IMR-90 (cell line): Measurements from ENCODE around the gene OTUD7B. TPM values are rescaled to one million over a fixed set of nuclear protein-coding genes. Genes with fewer than 3 reads are reported as not detected.
A peak's percentile ranks its signal among the peaks of the same experiment; 100 is the strongest.

Source experiments
- ATAC-seq: fragments of 200-7000 bp; cut with Tn5 transposase; 2 replicates; pipeline ENCODE4 v1.9.1; 2020; ENCODE audit warnings: low read depth, mild to moderate bottlenecking, moderate library complexity
- BruUV-seq: library from RNA; stranded (reverse); fragments of 400-500 nt; replicated peaks from 2 replicates; lab custom pipeline; 2021; lab: Mats Ljungman, UMichigan
- CTCF ChIA-PET: fragments of 300-600 bp; formaldehyde crosslinking; extraction: SDS; loops from one replicate; lab custom pipeline; 2021; ENCODE audit warnings: antibody characterized with exemption; lab: Yijun Ruan, JAX
- POLR2A ChIA-PET: fragments of 300-600 bp; sonication (Branson Sonifier 250); formaldehyde crosslinking; loops from one replicate; lab custom pipeline; 2022; ENCODE audit warnings: antibody characterized with exemption; ENCODE audit not compliant: unreplicated experiment; lab: Charles Lee
- DNase-seq: peaks from one replicate; pipeline ENCODE4 v3.0.0; 2013
- H2AFZ ChIP-seq: replicated peaks from 2 replicates; pipeline ENCODE3; 2013; ENCODE audit warnings: low read length, mild to moderate bottlenecking; ENCODE audit not compliant: poor library complexity
- H2AK5ac ChIP-seq: 2 replicates; pipeline ENCODE4 v1.6.1; 2013; ENCODE audit warnings: low read depth, low read length, inconsistent platforms
- H2AK9ac ChIP-seq: replicated peaks from 2 replicates; pipeline ENCODE3; 2013; ENCODE audit warnings: mild to moderate bottlenecking, low read depth, low read length, moderate library complexity; ENCODE audit not compliant: poor library complexity
- H2BK120ac ChIP-seq: 2 replicates; pipeline ENCODE4 v1.6.1; 2013; ENCODE audit warnings: low read depth, low read length, inconsistent platforms
- H2BK15ac ChIP-seq: 3 replicates; pipeline ENCODE4 v1.6.1; 2013; ENCODE audit warnings: low read depth, low read length, inconsistent platforms
- H2BK20ac ChIP-seq: 2 replicates; pipeline ENCODE4 v1.6.1; 2013; ENCODE audit warnings: low read depth, mild to moderate bottlenecking, inconsistent platforms, low read length, moderate library complexity
- H2BK5ac ChIP-seq: 2 replicates; pipeline ENCODE4 v1.6.1; 2013; ENCODE audit warnings: mild to moderate bottlenecking, low read depth, low read length, inconsistent platforms; ENCODE audit not compliant: poor library complexity, severe bottlenecking
- H3K14ac ChIP-seq: replicated peaks from 2 replicates; pipeline ENCODE4 v1.6.1; 2013; ENCODE audit warnings: low read depth, low read length, inconsistent platforms
- H3K18ac ChIP-seq: 2 replicates; pipeline ENCODE4 v1.6.1; 2013; ENCODE audit warnings: low read depth, low read length, control low read depth
- H3K23ac ChIP-seq: 2 replicates; pipeline ENCODE4 v1.6.1; 2013; ENCODE audit warnings: low read depth, low read length, inconsistent platforms
- H3K27ac ChIP-seq: 2 replicates; pipeline ENCODE4 v1.5.1; 2013; ENCODE audit warnings: mild to moderate bottlenecking, control low read depth, low read length; ENCODE audit not compliant: insufficient read depth
- H3K27me3 ChIP-seq: 2 replicates; pipeline ENCODE4 v1.6.1; 2013; ENCODE audit warnings: low read length; ENCODE audit not compliant: control insufficient read depth, insufficient read depth
- H3K36me3 ChIP-seq: 2 replicates; pipeline ENCODE4 v1.6.1; 2013; ENCODE audit warnings: low read length, mixed read lengths; ENCODE audit not compliant: control insufficient read depth, insufficient read depth
- H3K4ac ChIP-seq: 2 replicates; pipeline ENCODE4 v1.6.1; 2013; ENCODE audit warnings: low read depth, low read length, inconsistent platforms
- H3K4me1 ChIP-seq: 2 replicates; pipeline ENCODE4 v1.6.1; 2013; ENCODE audit warnings: low read length, mixed read lengths; ENCODE audit not compliant: control insufficient read depth, insufficient read depth
- H3K4me2 ChIP-seq: 2 replicates; pipeline ENCODE4 v1.6.1; 2013; ENCODE audit warnings: low read depth, mild to moderate bottlenecking, control low read depth, low read length, moderate library complexity
- H3K4me3 ChIP-seq: 2 replicates; pipeline ENCODE4 v1.5.1; 2013; ENCODE audit warnings: low read depth, mild to moderate bottlenecking, control low read depth, low read length, moderate library complexity; ENCODE audit not compliant: insufficient read depth
- H3K56ac ChIP-seq: 2 replicates; pipeline ENCODE4 v1.6.1; 2013; ENCODE audit warnings: low read length, inconsistent platforms; ENCODE audit not compliant: insufficient read depth; ENCODE audit errors: extremely low read depth
- H3K79me1 ChIP-seq, 2 experiments: 2 replicates each; pipeline ENCODE4 v1.6.1; 2013; ENCODE audit warnings: low read length in 2 of 2, inconsistent platforms in 1 of 2, low read depth in 1 of 2
- H3K9ac ChIP-seq: 2 replicates; pipeline ENCODE4 v1.6.1; 2013; ENCODE audit warnings: low read depth, low read length, control low read depth
- H3K9me1 ChIP-seq: 2 replicates; pipeline ENCODE4 v1.6.1; 2013; ENCODE audit warnings: low read length, inconsistent platforms; ENCODE audit not compliant: insufficient read depth
- H3K9me3 ChIP-seq: 2 replicates; pipeline ENCODE4 v1.6.1; 2013; ENCODE audit warnings: low read length; ENCODE audit not compliant: control insufficient read depth, insufficient read depth
- H4K20me1 ChIP-seq: 2 replicates; pipeline ENCODE4 v1.6.1; 2013; ENCODE audit warnings: low read length, inconsistent platforms; ENCODE audit not compliant: insufficient read depth
- H4K5ac ChIP-seq: 2 replicates; pipeline ENCODE4 v1.6.1; 2013; ENCODE audit warnings: mild to moderate bottlenecking, low read depth, low read length, control low read depth
- H4K8ac ChIP-seq, 2 experiments: 2 replicates each; pipeline ENCODE4 v1.6.1; 2013; ENCODE audit warnings: low read depth in 2 of 2, low read length in 2 of 2, control low read depth in 1 of 2, inconsistent platforms in 1 of 2
- H4K91ac ChIP-seq: 2 replicates; pipeline ENCODE4 v1.6.1; 2013; ENCODE audit warnings: low read depth, low read length, inconsistent platforms; ENCODE audit not compliant: insufficient read depth
- BHLHE40 ChIP-seq: fragments of 150-350 bp; IDR thresholded peaks from 2 replicates; pipeline ENCODE4 v1.6.1; 2016; ENCODE audit warnings: mild to moderate bottlenecking, low read depth, low read length
- CEBPB ChIP-seq: IDR thresholded peaks from 2 replicates; pipeline ENCODE4 v1.6.1; 2012; ENCODE audit warnings: low read depth, low read length, improper control_type of control experiment
- CHD1 ChIP-seq: IDR thresholded peaks from 2 replicates; pipeline ENCODE4 v1.6.1; 2012; ENCODE audit warnings: low read depth, low read length, improper control_type of control experiment
- CTCF ChIP-seq: conservative IDR thresholded peaks from 2 replicates; pipeline ENCODE4 v1.5.1; 2012; ENCODE audit warnings: mild to moderate bottlenecking, low read depth, low read length, improper control_type of control experiment
- FOS ChIP-seq: fragments of 150-350 bp; IDR thresholded peaks from 2 replicates; pipeline ENCODE4 v1.6.1; 2016; ENCODE audit warnings: low read depth, low read length
- MAFK ChIP-seq: IDR thresholded peaks from 2 replicates; pipeline ENCODE4 v1.6.1; 2012; ENCODE audit warnings: low read depth, low read length, improper control_type of control experiment
- MAZ ChIP-seq: IDR thresholded peaks from 2 replicates; pipeline ENCODE4 v1.6.1; 2012; ENCODE audit warnings: low read depth, mild to moderate bottlenecking, low read length, improper control_type of control experiment, moderate library complexity, borderline replicate concordance
- MXI1 ChIP-seq: IDR thresholded peaks from 2 replicates; pipeline ENCODE4 v1.6.1; 2012; ENCODE audit warnings: low read depth, mild to moderate bottlenecking, low read length, moderate library complexity, borderline replicate concordance
- NFE2L2 ChIP-seq: fragments of 150-350 bp; IDR thresholded peaks from 2 replicates; pipeline ENCODE4 v1.6.1; 2016; ENCODE audit warnings: low read depth, mild to moderate bottlenecking, low read length
- POLR2A ChIP-seq: IDR thresholded peaks from 2 replicates; pipeline ENCODE4 v1.6.1; 2012; ENCODE audit warnings: mild to moderate bottlenecking, low read depth, low read length
- RCOR1 ChIP-seq: IDR thresholded peaks from 2 replicates; pipeline ENCODE4 v1.6.1; 2012; ENCODE audit warnings: mild to moderate bottlenecking, low read length, improper control_type of control experiment; ENCODE audit not compliant: insufficient replicate concordance
- RFX5 ChIP-seq: IDR thresholded peaks from 2 replicates; pipeline ENCODE4 v1.8.0; 2012; ENCODE audit warnings: low read depth, mild to moderate bottlenecking, low read length, moderate library complexity
- SMC3 ChIP-seq: fragments of 150-350 bp; IDR thresholded peaks from 2 replicates; pipeline ENCODE4 v1.6.1; 2016; ENCODE audit warnings: low read depth, mild to moderate bottlenecking, antibody characterized with exemption, low read length, moderate library complexity
- USF2 ChIP-seq: fragments of 150-350 bp; IDR thresholded peaks from 2 replicates; pipeline ENCODE4 v1.6.1; 2017; ENCODE audit warnings: mild to moderate bottlenecking, antibody characterized with exemption, low read length, low read depth
- WGBS, 2 experiments: methylation state at CpG; one replicate each; pipeline versions ENCODE4 v1.1.5 to v1.1.7; 2013; ENCODE audit warnings: missing lambda C conversion rate in 2 of 2; ENCODE audit not compliant: insufficient read length in 1 of 2; ENCODE audit errors: extremely low coverage in 2 of 2; 5-methylcytosine and 5-hydroxymethylcytosine counted together
- dilution Hi-C: fragments of 300-500 bp; cut with HindIII; formaldehyde crosslinking; loops from one replicate; pipeline ENCODE4 v1.14.3; 2018; ENCODE audit warnings: low sequenced_read_pairs; ENCODE audit not compliant: unreplicated experiment
- in situ Hi-C: fragments of 300-500 bp; cut with MboI; formaldehyde crosslinking; loops from 3 replicates; pipeline ENCODE4 v1.14.3; 2019; ENCODE audit warnings: low sequenced_read_pairs, inconsistent platforms, mixed read lengths
- intact Hi-C: fragments of 100-400 bp; cut with micrococcal nuclease; formaldehyde crosslinking; loops from 2 replicates; pipeline ENCODE4 v1.10.0; 2022
- polyA plus RNA-seq, 3 experiments: library from polyadenylated mRNA; depleted of rRNA; stranded (reverse); fragments of >200 nt; gene quantifications; 2 replicates each; pipeline ENCODE4 v1.2.3, GENCODE V29; 2012; ENCODE audit warnings: low replicate concordance in 1 of 3
- total RNA-seq: library from RNA; depleted of rRNA; stranded (reverse); fragments of >200 nt; gene quantifications from 2 replicates; pipeline ENCODE4 v1.2.3, GENCODE V29; 2012

OTUD7B gene
- total and polyA plus RNA-seq, 2 of the 4 experiments (the other 2 are of a cell fraction), result 7.5 to 18.6 TPM

GRCh38 chr1:149888999-149889289, 121.6 kb downstream of the OTUD7B start:
- Histone ChIP-seq H3K4me2 (peak overlapping the region; percentile 95), H2AK9ac (peak overlapping the region; percentile 55), H4K8ac (peak overlapping the region; percentile 91 to 97), H2BK5ac (peak overlapping the region; percentile 92), H3K27me3 (no peaks in the 10 kb centered on the region), H4K5ac (peak overlapping the region; percentile 91), H3K9ac (peak overlapping the region; percentile 89), H2BK20ac (peak overlapping the region; percentile 52), H3K14ac (peak overlapping the region; percentile 94), H3K9me1 (no peaks in the 10 kb centered on the region), H3K4me1 (peaks cover 3% of the 10 kb centered on the region; the same call in 1 of the 2 replicates), H3K9me3 (no peaks in the 10 kb centered on the region), H3K23ac (peak overlapping the region; percentile 93), H4K91ac (peak overlapping the region; percentile 87), H3K4ac (peak overlapping the region; percentile 93), H2AFZ (peak overlapping the region; percentile 84), H2AK5ac (peak overlapping the region; percentile 80), H4K20me1 (peaks cover 15% of the 10 kb centered on the region), H2BK120ac (peak overlapping the region; percentile 81), H3K79me1 (peaks cover 0 to 14% of the 10 kb centered on the region in 2 experiments; a peak in 2 of 4 replicates), H2BK15ac (peak overlapping the region; percentile 90), H3K36me3 (no peaks in the 10 kb centered on the region), H3K18ac (peak overlapping the region; percentile 92), H3K56ac (peak overlapping the region; percentile 97), H3K4me3 (peak overlapping the region; percentile 61), H3K27ac (peak overlapping the region; percentile 85)
- BruUV-seq, result no TSS peak
- intact Hi-C loops (no loop called here), in situ Hi-C loops (no loop called here), dilution Hi-C loops (no loop called here)
- TF ChIP-seq FOS (no peak), POLR2A (no peak), MAFK (no peak), MAZ (no peak), BHLHE40 (no peak), NFE2L2 (no peak), SMC3 (no peak), RFX5 (no peak), CTCF (no peak), USF2 (no peak), RCOR1 (no peak), MXI1 (no peak), CEBPB (no peak), CHD1 (no peak)
- peak; percentile 52 for DNase-seq
- 8% methylated on average over 4 of the region's 6 CpGs; no CpG with 5 or more reads in 1 of the 2 experiments for WGBS, 2 experiments
- no peak for ATAC-seq
- ChIA-PET CTCF (interaction anchor here (0.6 to 1.4 kb wide), 3 partner anchors 11 to 334 kb away, joined by 3 to 5 read pairs (median 3); no protein-coding TSS in a partner anchor), POLR2A (no interaction called here)
